Right lobe of liver (tissue), 6 donors: Measurements from ENCODE around the gene PGAP3. TPM values are rescaled to one million over a fixed set of nuclear protein-coding genes. Genes with fewer than 3 reads are reported as not detected.

Experiments used
- ATAC-seq, 4 donors: fragments of 200-7000 bp; cut with Tn5 transposase; one replicate each; pipeline ENCODE4 v1.9.1; 2020; ENCODE audit warnings: mild to moderate bottlenecking in 4 of 4, moderate library complexity in 4 of 4
- DNase-seq, 3 donors: peaks; one replicate each; pipeline ENCODE4 v3.0.0-alpha.2; 2020
- H3K27ac ChIP-seq, 3 donors: fragments of 200-600 bp; one replicate each; pipeline ENCODE4 v1.8.0; 2022
- H3K27me3 ChIP-seq, 2 donors: fragments of 200-600 bp; one replicate each; pipeline ENCODE4 v1.8.0; 2022
- H3K36me3 ChIP-seq, 4 donors: fragments of 200-600 bp; sonication (generic) in 1 of 4; one replicate each; pipeline versions ENCODE4 v1.5.1 to v1.8.0; 2017 to 2022; ENCODE audit warnings: control low read depth in 1 of 4
- H3K4me1 ChIP-seq, 4 donors: fragments of 200-600 bp; sonication (generic) in 1 of 4; one replicate each; pipeline versions ENCODE4 v1.5.1 to v1.8.0; 2017 to 2022; ENCODE audit warnings: control low read depth in 1 of 4
- H3K4me3 ChIP-seq, 3 donors: fragments of 200-600 bp; one replicate each; pipeline ENCODE4 v1.8.0; 2022
- H3K9me3 ChIP-seq, 4 donors: fragments of 200-600 bp; sonication (generic) in 1 of 4; one replicate each; pipeline versions ENCODE4 v1.5.1 to v1.8.0; 2017 to 2022; ENCODE audit warnings: control low read depth in 1 of 4
- CTCF ChIP-seq, 4 donors: fragments of 200-600 bp in 3 of 4; fragments of 450-650 bp in 1 of 4; IDR thresholded peaks; one replicate each; pipeline versions ENCODE4 v1.5.1 to v1.8.0; 2016 to 2022; ENCODE audit warnings: antibody characterized with exemption in 4 of 4, mild to moderate bottlenecking in 2 of 4
- POLR2A ChIP-seq: fragments of 450-650 bp; IDR thresholded peaks from one replicate; pipeline ENCODE4 v1.6.1; 2017; ENCODE audit warnings: antibody characterized with exemption, mild to moderate bottlenecking
- WGBS: methylation state at CpG from one replicate; pipeline ENCODE4 v1.1.6; 2018; ENCODE audit warnings: low coverage, low lambda C conversion rate; ENCODE audit not compliant: insufficient coverage; ENCODE audit errors: missing lambda C conversion rate; 5-methylcytosine and 5-hydroxymethylcytosine counted together
- intact Hi-C, 2 donors: fragments of 100-400 bp; cut with DNase I; formaldehyde crosslinking; loops; one replicate each; pipeline versions ENCODE4 v1.11.2 to v1.14.1; 2022
- total RNA-seq, 6 experiments: library from RNA; depleted of rRNA in 2 of 6; stranded (reverse); fragments of >200 nt in 2 of 6; fragmentation: NEBNext Ultra II Directional in 3 of 6; extraction: Animal tissue kit (Norgen Biotek cat#: 25700) in 3 of 6; gene quantifications; one replicate each; pipeline versions ENCODE4 v1.1.0 to v1.2.4, GENCODE V29; 2016 to 2023
- donor health status: DM: no; HTN: yes; CAD: no.
- donor health status: DM: no; HTN: no; CAD: no.
- donor health status: DM: no; HTN: no; CAD: no.
- donor health status: DM: no; HTN: yes; CAD: no.
- donor health status: DM: no; HTN: yes; CAD: no.

PGAP3 gene
- total RNA-seq, 6 experiments from 2014 or later, result 9.7 to 25.7 (median 18.3) TPM

- H3K27me3 ChIP-seq, result peaks cover 0 to 4% of the 10 kb centered on the region in 2 donors
- intact Hi-C loops, result no loop called here
Observed at GRCh38 chr17:39667945-39668924, 19.6 kb downstream of the PGAP3 start, which contains the start of gene PNMT. Gene PNMT, plus strand, starts transcription at chr17:39668453. Its CDS starts 23 bp downstream, at chr17:39668476.

GRCh38 chr17:39667262-39667944, 20.5 kb downstream of the PGAP3 start:
- WGBS, result 0% methylated on average over 6 of the region's 49 CpGs
- H3K9me3 ChIP-seq, result no peaks in the 10 kb centered on the region
- DNase-seq, result peak in 2 of 3 donors; percentile 56 to 60
- intact Hi-C loops, result no loop called here
- peaks cover 0 to 4% of the 10 kb centered on the region in 2 donors for H3K27me3 ChIP-seq
- H3K27ac ChIP-seq, result no peak overlapping the region
- peaks cover 0 to 45% (median 22%) of the 10 kb centered on the region in 4 donors for H3K4me1 ChIP-seq
- TF ChIP-seq POLR2A, result no peak
- no peak for TF ChIP-seq CTCF (IDR thresholded peaks at IDR 0.05)
- no peaks in the 10 kb centered on the region for H3K36me3 ChIP-seq
- peak in 2 of 4 donors; percentile 1 to 9 for ATAC-seq
- no peak overlapping the region for H3K4me3 ChIP-seq

More at GRCh38 chr17:39667945-39668924, 19.6 kb downstream of the PGAP3 start, which contains the start of gene PNMT:
- H3K9me3 ChIP-seq, result no peaks in the 10 kb centered on the region
- H3K36me3 ChIP-seq, result no peaks in the 10 kb centered on the region
- DNase-seq, result peak; percentile 74 to 82 (median 78)
- peaks cover 0 to 39% (median 19%) of the 10 kb centered on the region in 4 donors for H3K4me1 ChIP-seq
- H3K4me3 ChIP-seq, result peak within 1 kb of the TSS; percentile 19 to 36 (median 21)
- peak; percentile 27 to 41 (median 33) for ATAC-seq
- TF ChIP-seq POLR2A (no peak), CTCF (IDR thresholded peaks at IDR 0.05) (peak; percentile 54 to 69 (median 57))
- H3K27ac ChIP-seq, result no peak within 1 kb of the TSS
- WGBS, result 4% methylated on average over 46 of the region's 85 CpGs

- Histone ChIP-seq H3K9me3 (no peaks in the 10 kb centered on the region), H3K27me3 (peaks cover 0 to 4% of the 10 kb centered on the region in 2 donors), H3K27ac (no peak overlapping the region), H3K4me3 (no peak overlapping the region), H3K36me3 (no peaks in the 10 kb centered on the region), H3K4me1 (peaks cover 0 to 45% (median 22%) of the 10 kb centered on the region in 4 donors)
- ATAC-seq (peak; percentile 61 to 84 (median 74)), DNase-seq (peak; percentile 72 to 95 (median 93))
- WGBS, result 10% methylated on average over 6 of the region's 11 CpGs
- intact Hi-C loops, result no loop called here
- TF ChIP-seq POLR2A (no peak), CTCF (IDR thresholded peaks at IDR 0.05) (no peak)
Observed at GRCh38 chr17:39666601-39667261, 21.1 kb downstream of the PGAP3 start.

GRCh38 chr17:39666231-39666600, 21.6 kb downstream of the PGAP3 start:
- TF ChIP-seq CTCF (IDR thresholded peaks at IDR 0.05) (no peak), POLR2A (no peak)
- ATAC-seq, result no peak

More at GRCh38 chr17:39666231-39666600, 21.6 kb downstream of the PGAP3 start:
- no peak overlapping the region for H3K27ac ChIP-seq
- intact Hi-C loops, result no loop called here
- H3K4me3 ChIP-seq, result no peak overlapping the region
- H3K36me3 ChIP-seq, result no peaks in the 10 kb centered on the region
- H3K4me1 ChIP-seq, result peaks cover 0 to 45% (median 22%) of the 10 kb centered on the region in 4 donors
- DNase-seq, result no peak
- no peaks in the 10 kb centered on the region for H3K9me3 ChIP-seq
- 0% methylated on average over 1 of the region's 2 CpGs for WGBS
- peaks cover 0 to 4% of the 10 kb centered on the region in 2 donors for H3K27me3 ChIP-seq
